ENCODE data around the gene SNX30.

GRCh38 chr9:112864403-112864802 lies 113.8 kb downstream of the SNX30 start:
- TF ChIP-seq, protein P1, sequence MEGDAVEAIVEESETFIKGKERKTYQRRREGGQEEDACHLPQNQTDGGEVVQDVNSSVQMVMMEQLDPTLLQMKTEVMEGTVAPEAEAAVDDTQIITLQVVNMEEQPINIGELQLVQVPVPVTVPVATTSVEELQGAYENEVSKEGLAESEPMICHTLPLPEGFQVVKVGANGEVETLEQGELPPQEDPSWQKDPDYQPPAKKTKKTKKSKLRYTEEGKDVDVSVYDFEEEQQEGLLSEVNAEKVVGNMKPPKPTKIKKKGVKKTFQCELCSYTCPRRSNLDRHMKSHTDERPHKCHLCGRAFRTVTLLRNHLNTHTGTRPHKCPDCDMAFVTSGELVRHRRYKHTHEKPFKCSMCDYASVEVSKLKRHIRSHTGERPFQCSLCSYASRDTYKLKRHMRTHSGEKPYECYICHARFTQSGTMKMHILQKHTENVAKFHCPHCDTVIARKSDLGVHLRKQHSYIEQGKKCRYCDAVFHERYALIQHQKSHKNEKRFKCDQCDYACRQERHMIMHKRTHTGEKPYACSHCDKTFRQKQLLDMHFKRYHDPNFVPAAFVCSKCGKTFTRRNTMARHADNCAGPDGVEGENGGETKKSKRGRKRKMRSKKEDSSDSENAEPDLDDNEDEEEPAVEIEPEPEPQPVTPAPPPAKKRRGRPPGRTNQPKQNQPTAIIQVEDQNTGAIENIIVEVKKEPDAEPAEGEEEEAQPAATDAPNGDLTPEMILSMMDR (IDR thresholded peaks at IDR 0.05): no peak
- TF ChIP-seq, protein P2, sequence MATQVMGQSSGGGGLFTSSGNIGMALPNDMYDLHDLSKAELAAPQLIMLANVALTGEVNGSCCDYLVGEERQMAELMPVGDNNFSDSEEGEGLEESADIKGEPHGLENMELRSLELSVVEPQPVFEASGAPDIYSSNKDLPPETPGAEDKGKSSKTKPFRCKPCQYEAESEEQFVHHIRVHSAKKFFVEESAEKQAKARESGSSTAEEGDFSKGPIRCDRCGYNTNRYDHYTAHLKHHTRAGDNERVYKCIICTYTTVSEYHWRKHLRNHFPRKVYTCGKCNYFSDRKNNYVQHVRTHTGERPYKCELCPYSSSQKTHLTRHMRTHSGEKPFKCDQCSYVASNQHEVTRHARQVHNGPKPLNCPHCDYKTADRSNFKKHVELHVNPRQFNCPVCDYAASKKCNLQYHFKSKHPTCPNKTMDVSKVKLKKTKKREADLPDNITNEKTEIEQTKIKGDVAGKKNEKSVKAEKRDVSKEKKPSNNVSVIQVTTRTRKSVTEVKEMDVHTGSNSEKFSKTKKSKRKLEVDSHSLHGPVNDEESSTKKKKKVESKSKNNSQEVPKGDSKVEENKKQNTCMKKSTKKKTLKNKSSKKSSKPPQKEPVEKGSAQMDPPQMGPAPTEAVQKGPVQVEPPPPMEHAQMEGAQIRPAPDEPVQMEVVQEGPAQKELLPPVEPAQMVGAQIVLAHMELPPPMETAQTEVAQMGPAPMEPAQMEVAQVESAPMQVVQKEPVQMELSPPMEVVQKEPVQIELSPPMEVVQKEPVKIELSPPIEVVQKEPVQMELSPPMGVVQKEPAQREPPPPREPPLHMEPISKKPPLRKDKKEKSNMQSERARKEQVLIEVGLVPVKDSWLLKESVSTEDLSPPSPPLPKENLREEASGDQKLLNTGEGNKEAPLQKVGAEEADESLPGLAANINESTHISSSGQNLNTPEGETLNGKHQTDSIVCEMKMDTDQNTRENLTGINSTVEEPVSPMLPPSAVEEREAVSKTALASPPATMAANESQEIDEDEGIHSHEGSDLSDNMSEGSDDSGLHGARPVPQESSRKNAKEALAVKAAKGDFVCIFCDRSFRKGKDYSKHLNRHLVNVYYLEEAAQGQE (IDR thresholded peaks at IDR 0.05; ENCODE audit: low read depth, low read length): no peak
- TF ChIP-seq TAF1 (IDR thresholded peaks at IDR 0.05; ENCODE audit: borderline replicate concordance, low read depth, low read length) (no peak), SMC3 (IDR thresholded peaks at IDR 0.05; ENCODE audit: low read depth, low read length) (no peak), EP300 (IDR thresholded peaks at IDR 0.05; ENCODE audit: borderline replicate concordance in 1 of 2, low read depth in 1 of 2, low read length in 1 of 2) (no peak), RFX5 (IDR thresholded peaks at IDR 0.05; ENCODE audit: low read length) (no peak), FOXM1 (IDR thresholded peaks at IDR 0.05; ENCODE audit: low read depth) (no peak), FOXJ3 (CRISPR knock-in tag; IDR thresholded peaks at IDR 0.05) (no peak), TCF12 (IDR thresholded peaks at IDR 0.05) (no peak)

All from SK-N-SH (cell line).